Right cardiac atrium (tissue), 5 donors: ENCODE data around the gene DLK2. TPM values are rescaled to one million over a fixed set of nuclear protein-coding genes. Genes with fewer than 3 reads are reported as not detected.
A peak's percentile ranks its signal among the peaks of the same experiment; 100 is the strongest.
"Not testable (repeated sequence)": the region's sequence is repeated elsewhere in the genome, so short reads cannot be mapped to it uniquely, and the experiment has no call there.

Experiments
- ATAC-seq, 2 donors: fragments of 200-7000 bp; cut with Tn5 transposase; one replicate each; pipeline versions ENCODE4 v1.8.0 to v1.9.1; 2020; ENCODE audit warnings: moderate library complexity in 2 of 2, mild to moderate bottlenecking in 1 of 2
- DNase-seq, 3 donors: peaks; one replicate each; pipeline ENCODE4 v3.0.0-alpha.2; 2020
- H3K27ac ChIP-seq: one replicate; pipeline ENCODE4 v1.5.1; 2013; ENCODE audit warnings: mild to moderate bottlenecking, low read length, control low read depth, moderate library complexity
- H3K27me3 ChIP-seq: one replicate; pipeline ENCODE4 v1.6.1; 2013; ENCODE audit not compliant: control insufficient read depth, insufficient read depth
- H3K4me1 ChIP-seq: one replicate; pipeline ENCODE4 v1.6.1; 2013; ENCODE audit warnings: low read length; ENCODE audit not compliant: control insufficient read depth, insufficient read depth
- H3K4me3 ChIP-seq: one replicate; pipeline ENCODE4 v1.5.1; 2013; ENCODE audit warnings: low read length, control low read depth
- H3K9me3 ChIP-seq: one replicate; pipeline ENCODE4 v1.6.1; 2013; ENCODE audit warnings: low read length; ENCODE audit not compliant: control insufficient read depth
- WGBS: extraction: QIAGEN DNeasy Blood & Tissue Kit; methylation state at CpG from one replicate; pipeline ENCODE4 v1.1.7; 2013; 5-methylcytosine and 5-hydroxymethylcytosine counted together
- intact Hi-C, 4 donors: fragments of 100-400 bp; cut with DNase I; formaldehyde crosslinking; loops; one replicate each; pipeline versions ENCODE4 v1.11.0 to v1.14.0; 2022 to 2023
- polyA plus RNA-seq: library from polyadenylated mRNA; stranded (reverse); fragments of 200-250 nt; gene quantifications from one replicate; pipeline ENCODE4 v1.2.3, GENCODE V29; 2013
- total RNA-seq, 4 donors: library from RNA; stranded (reverse); fragmentation: NEBNext Ultra II Directional; extraction: Animal tissue kit (Norgen Biotek cat#: 25700); gene quantifications; one replicate each; pipeline ENCODE4 v1.2.1, GENCODE V29; 2021
- donor health status: healthy with polysubstance abuse.
- donor health status: DM: no; HTN: yes; CAD: no.
- donor health status: DM: no; HTN: no; CAD: no.
- donor health status: DM: no; HTN: yes; CAD: no; lungs with severe emphysema.
- donor health status: DM: yes; HTN: yes; CAD: no.

DLK2 gene
- total and polyA plus RNA-seq, 5 donors, result 0.42 to 1.1 (median 0.48) TPM; not detected in 1

DNA sequence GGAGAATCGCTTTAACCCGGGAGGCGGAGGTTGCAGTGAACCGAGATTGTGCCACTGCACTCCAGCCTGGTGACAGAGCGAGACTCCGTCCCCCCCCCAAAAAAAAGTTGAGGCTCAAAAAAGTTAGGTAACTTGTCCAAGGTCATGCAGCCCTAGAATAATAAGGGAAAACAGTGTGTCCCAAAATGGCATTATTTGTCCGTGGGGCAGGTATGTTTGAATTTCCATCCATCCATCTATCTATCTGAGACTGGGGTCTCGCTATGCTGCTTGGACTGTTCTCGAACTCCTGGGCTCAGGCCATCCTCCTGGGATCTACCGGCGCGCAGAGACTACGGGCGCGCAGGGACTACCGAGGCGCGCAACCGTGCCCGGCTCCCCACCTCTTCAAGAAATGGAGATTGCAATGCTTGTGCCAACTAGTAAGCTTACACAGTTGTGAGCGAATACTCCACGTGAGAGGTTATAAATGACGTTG is 28.4 kb downstream of the DLK2 start:
- Histone ChIP-seq H3K27ac (peak overlapping the region; percentile 69), H3K9me3 (no peaks in the 10 kb centered on the region), H3K27me3 (no peaks in the 10 kb centered on the region), H3K4me3 (peak overlapping the region; percentile 58), H3K4me1 (no peaks in the 10 kb centered on the region)
- ATAC-seq (no peak), DNase-seq (no peak)
- 29% methylated on average over 23 of the region's 23 CpGs for WGBS
- intact Hi-C loops, result no loop called here

DNA sequence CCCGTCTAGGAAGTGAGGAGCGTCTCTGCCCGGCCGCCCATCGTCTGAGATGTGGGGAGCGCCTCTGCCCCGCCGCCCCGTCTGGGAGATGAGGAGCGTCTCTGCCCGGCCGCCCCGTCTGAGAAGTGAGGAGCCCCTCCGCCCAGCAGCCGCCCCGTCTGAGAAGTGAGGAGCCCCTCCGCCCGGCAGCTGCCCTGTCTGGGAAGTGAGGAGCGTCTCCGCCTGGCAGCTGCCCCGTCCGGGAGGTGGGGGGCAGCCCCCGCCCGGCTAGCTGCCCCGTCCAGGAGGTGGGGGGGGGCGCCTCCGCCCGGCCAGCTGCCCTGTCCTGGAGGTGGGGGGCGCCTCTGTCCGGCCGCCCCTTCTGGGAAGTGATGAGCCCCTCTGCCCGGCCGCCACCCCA is 30.3 kb downstream of the DLK2 start:
- intact Hi-C loops, H3K4me1 ChIP-seq, H3K27me3 ChIP-seq, H3K27ac ChIP-seq, H3K9me3 ChIP-seq, H3K4me3 ChIP-seq, ATAC-seq: not testable (repeated sequence)
- 96% methylated on average over 33 of the region's 33 CpGs for WGBS
- peak in 1 of 3 donors; percentile 44 for DNase-seq

DNA sequence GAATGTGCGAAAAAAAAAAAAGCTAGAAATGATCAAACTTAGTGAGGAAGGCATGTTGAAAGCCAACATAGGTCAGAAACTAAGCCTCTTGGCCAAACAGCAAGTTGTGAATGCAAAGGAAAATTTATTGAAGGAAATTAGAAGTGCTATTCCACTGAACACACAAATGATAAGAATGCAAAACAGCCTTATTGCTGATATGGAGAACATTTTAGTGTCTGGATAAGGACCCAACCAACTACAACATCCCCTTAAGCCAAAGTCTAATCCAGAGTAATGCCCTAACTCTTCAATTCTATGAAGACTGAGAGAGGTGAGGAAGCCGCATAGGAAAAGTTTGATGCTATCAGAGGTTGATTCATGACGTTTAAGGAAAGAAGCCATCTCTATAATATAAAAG is 33.5 kb downstream of the DLK2 start:
- intact Hi-C loops, result no loop called here
- Histone ChIP-seq H3K4me3 (no peak overlapping the region), H3K27me3 (no peaks in the 10 kb centered on the region), H3K9me3 (no peaks in the 10 kb centered on the region), H3K27ac (no peak overlapping the region), H3K4me1 (no peaks in the 10 kb centered on the region)
- ATAC-seq (no peak), DNase-seq (no peak)
- WGBS, result 61% methylated on average over 3 of the region's 3 CpGs

DNA sequence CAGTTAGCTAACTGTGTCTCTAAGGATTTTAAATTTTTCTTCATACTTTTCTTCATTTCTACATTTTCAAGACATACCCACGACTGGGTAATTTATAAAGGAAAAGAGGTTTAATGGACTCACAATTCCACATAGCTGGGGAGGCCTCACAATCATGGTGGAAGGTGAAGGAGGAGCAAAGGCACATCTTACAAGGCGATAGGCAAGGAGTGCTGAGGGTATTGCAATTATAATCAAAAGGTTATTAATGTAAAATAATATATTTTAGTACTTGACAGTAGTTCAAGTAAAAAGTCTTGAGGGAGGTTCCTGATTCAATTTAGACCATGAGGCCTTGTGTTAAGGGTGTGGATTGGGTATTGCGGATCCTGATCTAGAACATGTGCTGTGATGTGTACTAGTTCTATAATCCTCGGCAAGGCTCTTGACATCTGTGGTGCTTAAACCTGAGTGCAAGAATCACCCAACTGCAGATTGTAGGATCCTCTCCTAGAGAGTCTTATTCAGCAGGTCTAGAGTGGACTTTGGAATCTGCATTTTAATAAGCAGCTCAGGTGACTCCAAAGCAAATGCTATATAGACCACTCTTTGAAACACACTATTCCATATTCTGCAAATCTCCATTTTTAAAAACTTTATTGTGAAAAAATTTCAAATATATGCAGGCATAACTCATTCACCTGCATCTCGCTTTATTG is 35.2 kb downstream of the DLK2 start:
- H3K4me1 ChIP-seq, result no peaks in the 10 kb centered on the region

DNA sequence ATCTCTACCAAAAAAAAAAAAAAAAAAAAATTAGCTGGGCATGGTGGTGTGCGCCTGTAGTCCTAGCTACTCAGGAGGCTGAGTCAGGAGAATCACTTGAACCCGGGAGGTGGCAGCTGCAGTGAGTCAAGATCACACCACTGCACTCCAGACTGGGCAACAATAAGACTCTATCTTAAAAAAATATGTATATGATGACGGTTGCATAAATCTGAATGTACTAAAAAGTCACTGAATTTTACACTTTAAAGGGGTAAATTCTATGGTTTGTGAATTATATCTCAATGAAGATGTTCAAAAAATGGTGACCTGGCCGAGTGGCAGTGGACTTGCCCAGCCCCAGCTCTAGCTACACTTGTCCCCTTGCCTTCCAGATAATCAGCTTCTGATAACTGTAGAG is 38.4 kb downstream of the DLK2 start:
- Histone ChIP-seq H3K27ac (no peak overlapping the region), H3K9me3 (no peaks in the 10 kb centered on the region), H3K27me3 (no peaks in the 10 kb centered on the region), H3K4me1 (no peaks in the 10 kb centered on the region), H3K4me3 (no peak overlapping the region)
- DNase-seq (no peak), ATAC-seq (no peak)
- intact Hi-C loops, result no loop called here
- 70% methylated on average over 4 of the region's 4 CpGs for WGBS

More for the DNA sequence above, 35.2 kb downstream of the DLK2 start:
- ATAC-seq (no peak), DNase-seq (no peak)
- no peak overlapping the region for H3K4me3 ChIP-seq
- intact Hi-C loops, result no loop called here
- 62% methylated on average over 5 of the region's 5 CpGs for WGBS
- H3K9me3 ChIP-seq, result no peaks in the 10 kb centered on the region
- H3K27ac ChIP-seq, result no peak overlapping the region
- no peaks in the 10 kb centered on the region for H3K27me3 ChIP-seq

DNA sequence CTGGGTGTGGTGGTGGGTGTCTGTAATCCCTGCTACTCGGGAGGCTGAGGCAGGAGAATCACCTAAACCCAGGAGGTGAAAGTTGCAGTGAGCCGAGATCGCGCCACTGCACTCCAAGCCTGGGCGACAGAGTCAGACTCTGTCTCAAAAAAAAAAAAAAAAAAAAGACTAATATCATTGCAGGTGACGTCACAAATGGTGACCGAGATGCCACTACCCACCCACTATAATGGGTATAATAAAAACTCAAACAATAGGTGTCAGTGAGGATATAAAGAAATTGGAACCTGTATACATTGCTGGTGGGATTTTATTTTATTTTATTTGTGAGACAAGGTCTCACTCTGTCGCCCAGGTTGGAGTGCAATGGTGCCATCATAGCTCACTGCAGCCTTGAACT is 40.1 kb downstream of the DLK2 start:
- H3K27me3 ChIP-seq, H3K27ac ChIP-seq, intact Hi-C loops, DNase-seq, ATAC-seq, H3K9me3 ChIP-seq, H3K4me3 ChIP-seq, H3K4me1 ChIP-seq: not testable (repeated sequence)
- WGBS, result 93% methylated on average over 8 of the region's 8 CpGs

DNA sequence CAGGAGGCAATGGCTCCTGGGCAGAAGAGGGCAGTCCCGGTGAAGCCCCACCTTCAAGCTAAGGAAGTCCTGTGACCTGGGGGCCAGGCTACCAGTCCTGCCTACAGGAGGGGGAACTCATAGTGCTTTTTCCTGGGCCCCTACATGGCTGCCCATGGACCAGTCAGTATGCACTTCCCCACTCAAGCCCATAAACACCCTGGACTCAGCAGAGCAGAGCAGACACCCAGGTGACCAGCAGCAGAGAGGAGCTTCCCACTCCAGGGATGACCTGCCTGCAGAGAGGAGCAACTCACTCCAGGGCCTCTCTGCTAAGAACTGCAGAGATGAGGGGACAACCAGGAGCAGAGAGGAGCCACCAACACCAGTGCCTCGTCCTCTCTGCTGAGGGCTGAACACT is 42.3 kb downstream of the DLK2 start:
- 94% methylated on average over 2 of the region's 2 CpGs for WGBS
- ATAC-seq (peak in 1 of 2 donors; percentile 40), DNase-seq (no peak)
- H3K4me1 ChIP-seq, result no peaks in the 10 kb centered on the region
- no peaks in the 10 kb centered on the region for H3K27me3 ChIP-seq
- no peaks in the 10 kb centered on the region for H3K9me3 ChIP-seq
- no peak overlapping the region for H3K4me3 ChIP-seq
- intact Hi-C loops, result no loop called here
- no peak overlapping the region for H3K27ac ChIP-seq

DNA sequence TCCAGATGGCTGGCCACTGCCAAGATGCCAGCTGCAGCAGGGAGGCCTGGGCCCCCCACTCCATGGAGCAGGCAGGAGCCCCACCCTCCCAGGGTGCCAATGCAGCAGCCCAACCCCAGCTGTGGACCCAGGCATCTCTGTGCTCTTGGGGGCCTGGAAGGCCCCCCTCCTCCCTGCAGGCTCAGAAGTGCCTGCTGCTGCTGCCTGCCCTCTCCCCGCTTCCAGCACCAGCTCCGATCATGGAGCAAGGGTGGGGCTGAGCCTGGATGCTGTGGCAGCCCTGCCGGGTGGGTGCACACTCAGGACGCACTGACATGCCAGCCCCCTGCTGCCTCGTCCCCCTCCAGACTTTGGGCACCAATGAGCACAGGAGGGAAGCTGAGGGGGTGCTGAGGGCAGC is 42.8 kb downstream of the DLK2 start:
- Histone ChIP-seq H3K27ac (no peak overlapping the region), H3K4me3 (no peak overlapping the region), H3K27me3 (no peaks in the 10 kb centered on the region), H3K9me3 (no peaks in the 10 kb centered on the region), H3K4me1 (no peaks in the 10 kb centered on the region)
- ATAC-seq (no peak), DNase-seq (no peak)
- intact Hi-C loops, result no loop called here
- WGBS, result 73% methylated on average over 5 of the region's 5 CpGs

DNA sequence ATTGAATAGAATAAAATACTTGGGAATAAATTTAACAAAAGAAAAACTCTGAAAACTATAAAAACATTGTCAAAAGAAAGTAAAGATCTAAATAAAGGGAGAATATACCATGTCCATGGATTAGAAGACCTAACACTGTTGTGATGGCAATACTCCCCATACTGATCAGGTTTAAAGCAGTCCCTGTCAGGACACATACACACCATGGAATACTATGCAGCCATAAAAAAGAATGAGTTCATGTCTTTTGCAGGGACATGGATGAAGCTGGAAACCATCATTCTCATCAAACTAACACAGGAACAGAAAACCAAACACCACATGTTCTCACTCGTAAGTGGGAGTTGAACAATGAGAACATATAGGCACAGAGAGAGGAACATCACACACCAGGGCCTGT is 44.6 kb downstream of the DLK2 start:
- intact Hi-C loops, result not testable (repeated sequence)
- 84% methylated on average over 1 of the region's 1 CpG for WGBS

DNA sequence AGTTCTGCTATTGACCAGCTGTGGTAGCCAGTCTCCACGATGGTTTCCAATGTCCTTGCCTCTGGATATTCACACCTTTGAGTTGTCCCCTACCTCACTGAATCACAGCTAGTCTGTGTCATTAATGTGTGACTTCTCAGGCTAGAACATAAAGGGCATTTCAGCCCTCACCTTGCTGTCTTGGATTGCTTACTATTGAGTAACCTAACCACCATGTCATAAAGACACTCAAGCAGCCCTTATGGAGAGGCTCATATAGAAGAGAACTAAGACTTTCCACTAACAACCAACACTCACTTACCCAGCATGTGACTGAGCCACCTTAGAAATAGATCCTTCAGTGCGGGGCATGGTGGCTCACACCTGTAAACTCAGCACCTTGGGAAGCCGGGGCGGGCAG is 47.1 kb downstream of the DLK2 start:
- Histone ChIP-seq H3K4me3 (no peak overlapping the region), H3K9me3 (no peaks in the 10 kb centered on the region), H3K27me3 (no peaks in the 10 kb centered on the region), H3K27ac (no peak overlapping the region), H3K4me1 (no peaks in the 10 kb centered on the region)
- no peak for DNase-seq
- intact Hi-C loops, result no loop called here
- WGBS, result 95% methylated on average over 4 of the region's 4 CpGs
- ATAC-seq, result no peak

More for the DNA sequence above, 44.6 kb downstream of the DLK2 start:
- H3K4me3 ChIP-seq, H3K27me3 ChIP-seq, ATAC-seq, H3K9me3 ChIP-seq, DNase-seq, H3K4me1 ChIP-seq, H3K27ac ChIP-seq: not testable (repeated sequence)

DNA sequence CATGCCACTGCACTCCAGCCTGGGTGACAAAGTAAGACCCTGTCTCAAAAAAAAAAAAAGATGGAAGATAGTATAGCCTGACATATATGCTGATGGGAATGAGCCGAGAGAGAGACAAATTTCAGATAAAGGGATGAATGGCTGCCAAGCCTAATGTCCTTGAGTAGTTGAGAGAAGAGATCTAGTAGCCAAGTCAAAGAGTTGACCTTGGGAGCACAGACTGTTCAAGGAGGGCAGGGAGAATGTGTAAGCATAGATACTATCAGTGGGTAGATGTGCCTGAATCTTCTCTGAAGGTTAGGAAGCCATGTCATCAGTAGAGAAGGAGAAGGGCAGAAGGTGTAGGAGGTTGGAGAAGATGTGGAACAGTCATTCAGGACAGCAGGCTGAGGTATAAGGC is 48.1 kb downstream of the DLK2 start:
- no peaks in the 10 kb centered on the region for H3K27me3 ChIP-seq
- H3K27ac ChIP-seq, result no peak overlapping the region
- no peak overlapping the region for H3K4me3 ChIP-seq
- no peaks in the 10 kb centered on the region for H3K4me1 ChIP-seq
- DNase-seq (no peak), ATAC-seq (no peak)
- WGBS, result 43% methylated on average over 1 of the region's 1 CpG
- H3K9me3 ChIP-seq, result no peaks in the 10 kb centered on the region
- intact Hi-C loops, result no loop called here

DNA sequence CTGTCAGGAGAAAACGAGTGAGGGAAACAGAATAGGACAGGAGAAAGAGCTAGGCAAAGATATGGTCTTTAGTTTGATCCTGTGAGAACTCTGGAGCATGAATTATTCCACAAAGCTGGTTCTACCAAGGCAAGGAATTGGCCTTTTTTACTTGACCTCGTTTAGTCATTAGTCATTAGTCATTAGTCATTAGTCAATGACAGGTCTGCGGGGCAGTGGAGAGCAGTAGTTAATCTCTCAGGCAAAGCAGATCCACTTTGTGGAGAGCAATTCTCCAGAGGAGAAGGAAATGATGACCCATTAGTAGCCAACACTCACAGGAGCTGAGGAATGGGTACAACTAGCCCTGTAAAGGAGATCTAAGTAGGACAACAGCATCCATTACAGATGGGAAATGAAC is 50.0 kb downstream of the DLK2 start:
- Histone ChIP-seq H3K27ac (no peak overlapping the region), H3K4me1 (no peaks in the 10 kb centered on the region), H3K27me3 (no peaks in the 10 kb centered on the region), H3K4me3 (no peak overlapping the region), H3K9me3 (no peaks in the 10 kb centered on the region)
- DNase-seq (no peak), ATAC-seq (no peak)
- 44% methylated on average over 3 of the region's 3 CpGs for WGBS
- intact Hi-C loops, result no loop called here
